Muscle of leg (tissue), 11 donors: ENCODE measurements around the gene AFF2. TPM values are rescaled to one million over a fixed set of nuclear protein-coding genes. Genes with fewer than 3 reads are reported as not detected.

Source experiments
- DNase-seq: peaks from one replicate; pipeline ENCODE4 v3.0.0; 2013
- H3K27ac ChIP-seq: one replicate; pipeline ENCODE4 v1.5.1; 2013; ENCODE audit warnings: mild to moderate bottlenecking, low read length, control low read depth
- H3K27me3 ChIP-seq: one replicate; pipeline ENCODE4 v1.6.1; 2013; ENCODE audit warnings: low read length; ENCODE audit not compliant: control insufficient read depth, insufficient read depth
- H3K36me3 ChIP-seq: one replicate; pipeline ENCODE4 v1.6.1; 2013; ENCODE audit warnings: low read length; ENCODE audit not compliant: control insufficient read depth, insufficient read depth
- H3K4me1 ChIP-seq: one replicate; pipeline ENCODE4 v1.6.1; 2013; ENCODE audit warnings: low read length; ENCODE audit not compliant: control insufficient read depth, insufficient read depth
- H3K4me3 ChIP-seq: one replicate; pipeline ENCODE4 v1.5.1; 2013; ENCODE audit warnings: low read length, control low read depth
- H3K9me3 ChIP-seq: replicated peaks from 2 replicates; pipeline ENCODE4 v1.6.1; 2013; ENCODE audit warnings: low read depth, low read length; ENCODE audit not compliant: control insufficient read depth
- WGBS: methylation state at CpG from one replicate; pipeline ENCODE4 v1.1.5; 2013; ENCODE audit warnings: missing lambda C conversion rate; ENCODE audit not compliant: insufficient coverage; 5-methylcytosine and 5-hydroxymethylcytosine counted together
- polyA plus RNA-seq, 8 donors: library from polyadenylated mRNA; unstranded; fragments of 120-200 nt; gene quantifications; one replicate each; pipeline versions ENCODE4 v1.2.1 to v1.2.3, GENCODE V29; 2013; ENCODE audit warnings: inconsistent platforms in 1 of 8, low replicate concordance in 1 of 8; ENCODE audit not compliant: insufficient read length in 8 of 8, insufficient read depth in 1 of 8
- total RNA-seq: library from RNA; stranded (reverse); fragments of 120-200 nt; gene quantifications from one replicate; pipeline ENCODE4 v1.2.4, GENCODE V29; 2013

The AFF2 gene
- total and polyA plus RNA-seq, 9 donors: 0.42 to 6.1 (median 1.4) TPM

DNA sequence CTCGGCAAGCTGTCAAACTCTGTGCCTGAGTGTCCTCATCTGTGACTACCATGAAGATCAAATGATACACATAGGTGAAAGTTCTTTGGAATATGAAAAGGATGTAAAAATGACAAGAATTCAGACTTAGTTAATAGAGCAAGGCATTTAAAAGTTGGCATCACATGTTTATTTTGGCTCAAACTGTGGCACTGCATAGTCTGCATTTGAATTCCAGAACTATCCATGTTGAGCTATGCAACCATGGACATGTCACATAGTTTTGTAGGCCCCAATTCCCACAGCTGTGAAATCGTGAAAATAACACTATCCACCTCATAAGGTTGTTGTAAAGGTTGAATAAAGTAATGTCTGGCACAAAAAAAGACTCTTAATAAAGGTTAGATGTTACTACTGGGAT, 33.9 kb downstream of the AFF2 start:
- H3K4me1 ChIP-seq: no peaks in the 10 kb centered on the region
- H3K9me3 ChIP-seq: no peaks in the 10 kb centered on the region
- H3K27ac ChIP-seq: no peak overlapping the region
- WGBS: 43% methylated on average over 1 of the region's 2 CpGs
- no peaks in the 10 kb centered on the region for H3K27me3 ChIP-seq
- no peak for DNase-seq
- H3K36me3 ChIP-seq: no peaks in the 10 kb centered on the region
- no peak overlapping the region for H3K4me3 ChIP-seq

DNA sequence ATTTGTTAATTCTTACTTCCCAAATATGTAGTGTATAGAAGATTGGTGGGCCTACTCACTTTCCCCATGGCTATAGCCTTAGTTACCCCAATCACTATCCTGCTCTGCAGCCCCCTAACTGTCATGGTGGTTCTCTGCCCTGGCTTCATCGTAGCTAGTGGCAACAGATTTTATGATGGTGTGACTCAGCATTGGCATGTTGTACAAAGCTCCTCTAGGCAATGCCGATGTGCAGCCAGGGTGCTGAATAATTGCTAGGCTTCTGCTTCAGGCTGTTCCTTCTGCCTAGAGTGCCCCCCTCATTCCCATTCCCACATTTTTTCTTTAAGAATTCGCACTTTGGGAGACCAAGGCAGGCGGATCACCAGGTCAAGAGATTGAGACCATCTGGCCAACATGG, 35.2 kb downstream of the AFF2 start:
- Histone ChIP-seq H3K36me3 (no peaks in the 10 kb centered on the region), H3K27me3 (no peaks in the 10 kb centered on the region), H3K4me1 (no peaks in the 10 kb centered on the region), H3K9me3 (no peaks in the 10 kb centered on the region), H3K4me3 (no peak overlapping the region), H3K27ac (no peak overlapping the region)
- WGBS: 81% methylated on average over 3 of the region's 4 CpGs
- DNase-seq: no peak

DNA sequence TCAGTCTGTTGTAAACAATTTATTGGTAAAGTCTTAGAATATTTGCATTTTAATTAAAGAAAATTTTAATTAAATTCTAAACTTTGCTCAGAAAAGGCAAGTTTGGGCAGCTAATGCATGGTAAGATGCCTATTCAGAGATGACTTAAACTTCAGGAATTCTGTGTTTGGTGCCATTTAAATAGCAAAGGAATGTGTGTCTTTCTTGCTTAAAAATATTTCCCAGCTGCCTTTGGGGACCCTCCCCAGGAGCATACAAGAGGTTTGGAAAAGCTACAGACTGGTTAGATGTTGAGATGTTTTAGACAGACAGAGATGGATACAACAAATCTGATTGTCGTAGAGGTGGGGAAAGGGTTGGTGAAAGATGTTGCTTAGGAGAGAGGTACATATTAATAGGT, 36.5 kb downstream of the AFF2 start:
- H3K27me3 ChIP-seq: no peaks in the 10 kb centered on the region
- no peak for DNase-seq
- no peaks in the 10 kb centered on the region for H3K9me3 ChIP-seq
- no CpG with 5 or more reads among the region's 1 CpG for WGBS
- H3K4me3 ChIP-seq: no peak overlapping the region
- no peaks in the 10 kb centered on the region for H3K36me3 ChIP-seq
- H3K4me1 ChIP-seq: no peaks in the 10 kb centered on the region
- H3K27ac ChIP-seq: no peak overlapping the region

- Histone ChIP-seq H3K4me1 (no peaks in the 10 kb centered on the region), H3K27ac (no peak overlapping the region), H3K27me3 (no peaks in the 10 kb centered on the region), H3K4me3 (no peak overlapping the region), H3K36me3 (no peaks in the 10 kb centered on the region), H3K9me3 (no peaks in the 10 kb centered on the region)
- WGBS: 50% methylated on average over 2 of the region's 15 CpGs
- DNase-seq: no peak
Observed at GRCh38 chrX:148537556-148538182, 37.3 kb downstream of the AFF2 start.

DNA sequence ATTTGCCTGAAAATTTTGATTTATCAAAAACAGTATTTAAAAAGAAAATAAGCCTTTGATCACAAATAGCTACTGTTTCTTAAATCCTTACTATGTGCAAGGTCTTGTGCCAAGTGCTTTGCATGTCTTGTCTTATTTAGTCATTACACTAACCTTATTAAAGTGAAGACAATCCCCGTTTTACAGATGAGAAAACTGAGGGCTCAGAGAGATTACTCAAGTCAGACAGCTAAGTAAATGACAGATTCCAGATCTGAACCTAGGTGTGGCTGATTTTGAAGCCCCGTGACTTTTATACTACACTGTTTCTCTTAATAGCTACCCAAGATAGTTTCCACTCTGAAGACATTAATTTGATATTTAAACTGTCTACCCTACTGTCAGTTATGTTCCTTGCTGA, 38.2 kb downstream of the AFF2 start:
- H3K4me1 ChIP-seq: no peaks in the 10 kb centered on the region
- 83% methylated on average over 1 of the region's 2 CpGs for WGBS
- peaks cover 2% of the 10 kb centered on the region for H3K27me3 ChIP-seq
- H3K27ac ChIP-seq: no peak overlapping the region
- H3K4me3 ChIP-seq: no peak overlapping the region
- DNase-seq: no peak
- H3K36me3 ChIP-seq: no peaks in the 10 kb centered on the region
- no peaks in the 10 kb centered on the region for H3K9me3 ChIP-seq

GRCh38 chrX:148540114-148540513, 39.7 kb downstream of the AFF2 start:
- Histone ChIP-seq H3K27me3 (peaks cover 2% of the 10 kb centered on the region), H3K4me3 (no peak overlapping the region), H3K4me1 (no peaks in the 10 kb centered on the region), H3K36me3 (no peaks in the 10 kb centered on the region), H3K9me3 (no peaks in the 10 kb centered on the region), H3K27ac (no peak overlapping the region)
- WGBS: 50% methylated on average over 1 of the region's 1 CpG
- DNase-seq: no peak

DNA sequence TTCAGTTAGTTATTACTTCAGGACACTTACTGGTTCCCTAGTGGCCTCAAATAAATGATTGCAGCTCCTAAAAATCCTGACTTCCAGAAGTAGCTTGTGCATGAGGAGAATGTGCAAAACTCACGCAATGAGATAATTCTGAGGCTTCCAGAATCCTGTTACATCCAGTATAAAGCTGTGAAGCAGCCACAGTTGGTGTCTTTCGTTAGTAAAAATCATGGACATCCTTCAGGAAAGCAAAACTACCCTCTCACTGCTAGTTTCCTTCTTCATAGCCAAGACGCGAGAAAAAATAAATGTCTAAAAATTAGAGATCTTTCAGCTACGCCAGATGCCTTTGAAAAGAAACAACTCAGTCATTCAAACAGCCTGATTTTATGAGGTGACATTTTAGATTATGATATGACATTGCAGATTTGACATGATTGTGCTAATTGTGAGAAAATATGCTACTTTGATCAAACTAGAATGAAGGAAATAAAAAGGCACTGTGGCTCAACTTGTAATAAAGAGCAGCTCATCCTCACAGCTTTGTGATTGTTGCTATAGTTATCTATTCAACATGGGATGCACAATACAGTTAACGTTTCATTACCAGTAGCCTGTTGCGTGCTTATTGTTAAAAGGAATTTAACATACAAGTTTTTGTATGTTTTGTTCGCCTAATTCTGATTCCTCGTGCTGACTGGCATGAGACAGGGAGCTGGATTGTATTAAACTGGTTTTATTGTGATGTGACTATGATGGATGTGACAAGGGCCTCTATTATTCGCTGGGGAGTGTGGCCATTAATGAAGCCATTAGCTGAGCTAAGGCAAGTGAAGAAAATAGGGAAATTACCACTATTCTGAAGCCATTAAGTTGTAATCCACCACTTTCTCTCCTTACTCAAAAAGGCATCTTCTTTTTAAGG, 40.5 kb downstream of the AFF2 start:
- Histone ChIP-seq H3K36me3 (no peaks in the 10 kb centered on the region), H3K9me3 (no peaks in the 10 kb centered on the region), H3K27ac (no peak overlapping the region), H3K4me1 (no peaks in the 10 kb centered on the region), H3K27me3 (peaks cover 2% of the 10 kb centered on the region), H3K4me3 (no peak overlapping the region)
- no peak for DNase-seq
- WGBS: 45% methylated on average over 2 of the region's 10 CpGs

DNA sequence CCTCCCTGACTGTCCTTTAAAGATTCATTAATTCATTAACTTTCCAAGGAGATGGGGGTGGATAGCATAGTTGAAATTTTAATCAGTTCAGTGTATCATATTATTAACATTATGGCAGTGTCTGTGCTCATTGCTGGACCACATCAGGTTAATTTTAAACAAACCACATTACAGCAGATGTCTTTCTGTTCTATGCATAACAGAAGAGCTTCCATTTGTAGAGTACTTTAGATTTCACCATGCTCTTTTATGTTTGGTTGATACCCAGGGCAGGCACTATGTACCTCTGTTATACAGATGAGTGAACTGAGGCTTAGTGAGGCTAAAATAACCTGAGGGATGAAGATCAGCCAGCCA, 41.1 kb downstream of the AFF2 start:
- no peak overlapping the region for H3K4me3 ChIP-seq
- no peaks in the 10 kb centered on the region for H3K4me1 ChIP-seq
- no peaks in the 10 kb centered on the region for H3K36me3 ChIP-seq
- no peak overlapping the region for H3K27ac ChIP-seq
- no peaks in the 10 kb centered on the region for H3K9me3 ChIP-seq
- no peak for DNase-seq
- H3K27me3 ChIP-seq: peaks cover 2% of the 10 kb centered on the region

DNA sequence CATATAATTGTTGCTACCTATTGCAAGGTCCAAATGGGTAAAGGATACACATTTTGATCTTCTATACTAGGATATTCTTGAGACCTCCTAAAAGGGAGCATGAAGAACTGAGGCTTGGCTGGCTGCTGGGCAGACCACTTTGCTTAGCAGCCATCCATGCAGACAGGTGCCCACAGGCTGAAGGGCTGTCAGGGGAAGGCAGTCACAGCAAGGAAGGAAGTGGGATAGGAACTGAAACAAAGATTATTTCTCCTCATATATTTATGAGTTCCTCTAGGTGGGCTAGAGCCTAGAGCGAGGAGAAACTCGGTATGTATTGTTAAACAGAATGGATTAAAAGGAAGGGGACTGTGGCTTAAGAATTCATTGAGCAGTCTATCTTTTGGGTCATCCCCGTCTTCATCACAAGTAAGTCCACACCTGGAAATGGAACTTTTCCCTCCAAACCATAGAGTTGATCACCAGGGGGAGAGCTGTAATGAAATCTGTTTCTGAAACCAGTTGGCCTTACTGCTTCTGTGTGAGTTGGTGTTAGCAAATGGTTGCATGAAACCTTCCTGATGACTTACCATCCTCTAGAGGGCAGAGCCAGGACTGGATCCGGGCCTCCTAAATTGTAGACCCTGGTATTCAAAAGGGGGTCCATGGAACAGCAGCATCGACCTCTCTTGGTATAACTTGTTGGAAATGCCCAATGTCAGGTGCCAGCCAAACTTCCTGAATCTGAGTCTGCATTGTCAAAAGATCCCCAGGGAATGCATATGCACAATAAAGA, 42.3 kb downstream of the AFF2 start:
- no peaks in the 10 kb centered on the region for H3K36me3 ChIP-seq
- no peak for DNase-seq
- no peaks in the 10 kb centered on the region for H3K4me1 ChIP-seq
- H3K27ac ChIP-seq: no peak overlapping the region
- H3K4me3 ChIP-seq: no peak overlapping the region
- WGBS: 73% methylated on average over 2 of the region's 5 CpGs
- H3K27me3 ChIP-seq: peaks cover 2% of the 10 kb centered on the region
- no peaks in the 10 kb centered on the region for H3K9me3 ChIP-seq

- no peak overlapping the region for H3K27ac ChIP-seq
- no peaks in the 10 kb centered on the region for H3K27me3 ChIP-seq
- no peaks in the 10 kb centered on the region for H3K4me1 ChIP-seq
- H3K9me3 ChIP-seq: no peaks in the 10 kb centered on the region
- no CpG with 5 or more reads among the region's 2 CpGs for WGBS
- no peaks in the 10 kb centered on the region for H3K36me3 ChIP-seq
- H3K4me3 ChIP-seq: no peak overlapping the region
- no peak for DNase-seq
Observed at GRCh38 chrX:148552775-148553174, 52.4 kb downstream of the AFF2 start.
